ENCODE data around the gene FAM193B.
A peak's percentile ranks its signal among the peaks of the same experiment; 100 is the strongest.
"Not testable (repeated sequence)": the region's sequence is repeated elsewhere in the genome, so short reads cannot be mapped to it uniquely, and the experiment has no call there.

The FAM193B gene

GRCh38 chr5:177497292-177498012, 56.9 kb downstream of the FAM193B start, which contains the start of gene PDLIM7:
Gene PDLIM7, minus strand, starts transcription at chr5:177497604. Its CDS starts 1,092 bp downstream, at chr5:177496512.
- DNase-seq = peak; percentile 96

GRCh38 chr5:177496727-177497291, 57.6 kb downstream of the FAM193B start:
- DNase-seq = no peak

- DNase-seq = no peak
Observed at GRCh38 chr5:177496070-177496726, 58.2 kb downstream of the FAM193B start.

GRCh38 chr5:177495243-177496060, 58.9 kb downstream of the FAM193B start:
- no peak for DNase-seq

GRCh38 chr5:177494346-177495195, 59.8 kb downstream of the FAM193B start:
- DNase-seq = peak; percentile 48

GRCh38 chr5:177493795-177494345, 60.5 kb downstream of the FAM193B start:
- no peak for DNase-seq

GRCh38 chr5:177492841-177493240, 61.5 kb downstream of the FAM193B start:
- DNase-seq = no peak

GRCh38 chr5:177491983-177492746, 62.2 kb downstream of the FAM193B start:
- no peak for DNase-seq

- DNase-seq = peak; percentile 44
Observed at GRCh38 chr5:177491429-177491945, 62.9 kb downstream of the FAM193B start.

- no peak for DNase-seq
Observed at GRCh38 chr5:177490992-177491391, 63.4 kb downstream of the FAM193B start.

GRCh38 chr5:177490311-177490991, 63.9 kb downstream of the FAM193B start:
- DNase-seq = no peak

GRCh38 chr5:177489119-177489716, 65.1 kb downstream of the FAM193B start:
- no peak for DNase-seq

- DNase-seq = no peak
Observed at GRCh38 chr5:177487975-177488374, 66.4 kb downstream of the FAM193B start.

GRCh38 chr5:177487144-177487543, 67.2 kb downstream of the FAM193B start:
- DNase-seq = no peak

- no peak for DNase-seq
Observed at GRCh38 chr5:177486256-177486655, 68.1 kb downstream of the FAM193B start.

- not testable (repeated sequence) for DNase-seq
Observed at GRCh38 chr5:177485753-177486152, 68.6 kb downstream of the FAM193B start.

- no peak for DNase-seq
Observed at GRCh38 chr5:177484902-177485549, 69.3 kb downstream of the FAM193B start.

- DNase-seq = no peak
Observed at GRCh38 chr5:177483994-177484901, 70.1 kb downstream of the FAM193B start.
